HFFc6 (cell line): ENCODE data around the gene SFSWAP. TPM values are rescaled to one million over a fixed set of nuclear protein-coding genes. Genes with fewer than 3 reads are reported as not detected.

Source experiments
- DNase-seq: peaks from one replicate; pipeline ENCODE4 v3.0.0-alpha.2; 2018
- H3K27ac Mint-ChIP-seq: 2 replicates; pipeline ENCODE4 v1.8.0; 2020; ENCODE audit warnings: mild to moderate bottlenecking, mixed read lengths
- H3K27me3 Mint-ChIP-seq: 2 replicates; pipeline ENCODE4 v1.8.0; 2021; ENCODE audit warnings: mild to moderate bottlenecking, moderate library complexity, mixed read lengths; ENCODE audit not compliant: insufficient read depth
- H3K36me3 Mint-ChIP-seq: 2 replicates; pipeline ENCODE4 v1.8.0; 2021; ENCODE audit warnings: low read depth, mixed read lengths
- H3K4me1 Mint-ChIP-seq: 2 replicates; pipeline ENCODE4 v1.8.0; 2020; ENCODE audit warnings: low read depth, mixed read lengths
- H3K4me3 Mint-ChIP-seq: 2 replicates; pipeline ENCODE4 v1.8.0; 2020; ENCODE audit warnings: mild to moderate bottlenecking, moderate library complexity, mixed read lengths
- H3K9me3 Mint-ChIP-seq: 2 replicates; pipeline ENCODE4 v1.8.0; 2020; ENCODE audit warnings: mild to moderate bottlenecking, mixed read lengths
- CTCF ChIP-seq: fragments of 200-600 bp; sonication (generic); IDR thresholded peaks from 2 replicates; pipeline ENCODE4 v1.5.0; 2021; ENCODE audit warnings: antibody characterized with exemption, mild to moderate bottlenecking
- total RNA-seq, 6 experiments: library from RNA; stranded (reverse); fragmentation: NEBNext Ultra II Directional; extraction: Animal tissue kit (Norgen Biotek cat#: 25700); gene quantifications; 2 replicates in 1 of 6; 3 replicates in 5 of 6; pipeline ENCODE4 v1.2.3, GENCODE V29; 2021

The SFSWAP gene
- total RNA-seq, 6 experiments from 2014 or later, result 23.9 to 32.4 (median 28.8) TPM

GRCh38 chr12:131759176-131759575 is 48.3 kb downstream of the SFSWAP start:
- H3K9me3 Mint-ChIP-seq, result no peaks in the 10 kb centered on the region
- peaks cover 6% of the 10 kb centered on the region for H3K27me3 Mint-ChIP-seq
- no peak for DNase-seq
- H3K4me1 Mint-ChIP-seq, result no peaks in the 10 kb centered on the region
- peaks cover 32% of the 10 kb centered on the region for H3K36me3 Mint-ChIP-seq
- no peak for TF ChIP-seq CTCF
- H3K27ac Mint-ChIP-seq, result no peak overlapping the region
- no peak overlapping the region for H3K4me3 Mint-ChIP-seq

GRCh38 chr12:131761638-131762037 is 50.7 kb downstream of the SFSWAP start:
- Mint-ChIP-seq H3K27me3 (peaks cover 6% of the 10 kb centered on the region; the same call in 1 of the 2 replicates), H3K36me3 (peaks cover 35% of the 10 kb centered on the region), H3K4me1 (no peaks in the 10 kb centered on the region), H3K27ac (no peak overlapping the region), H3K9me3 (no peaks in the 10 kb centered on the region), H3K4me3 (no peak overlapping the region)
- TF ChIP-seq CTCF, result no peak
- no peak for DNase-seq

- Mint-ChIP-seq H3K36me3 (peaks cover 42% of the 10 kb centered on the region), H3K9me3 (no peaks in the 10 kb centered on the region), H3K27ac (no peak overlapping the region), H3K4me1 (no peaks in the 10 kb centered on the region), H3K4me3 (no peak overlapping the region), H3K27me3 (no peaks in the 10 kb centered on the region; the same call in 1 of the 2 replicates)
- TF ChIP-seq CTCF, result no peak
- DNase-seq, result no peak
Observed at GRCh38 chr12:131764738-131765137, 53.8 kb downstream of the SFSWAP start.

GRCh38 chr12:131765961-131766360 is 55.1 kb downstream of the SFSWAP start:
- Mint-ChIP-seq H3K36me3 (peaks cover 46% of the 10 kb centered on the region), H3K9me3 (no peaks in the 10 kb centered on the region), H3K27me3 (no peaks in the 10 kb centered on the region; the same call in 1 of the 2 replicates), H3K4me3 (no peak overlapping the region), H3K27ac (no peak overlapping the region), H3K4me1 (no peaks in the 10 kb centered on the region)
- no peak for TF ChIP-seq CTCF
- DNase-seq, result no peak

GRCh38 chr12:131766382-131767107 is 55.7 kb downstream of the SFSWAP start:
- no peak for DNase-seq
- TF ChIP-seq CTCF, result no peak

More at GRCh38 chr12:131766382-131767107, 55.7 kb downstream of the SFSWAP start:
- Mint-ChIP-seq H3K9me3 (no peaks in the 10 kb centered on the region), H3K4me3 (no peak overlapping the region), H3K27ac (no peak overlapping the region), H3K27me3 (no peaks in the 10 kb centered on the region; the same call in 1 of the 2 replicates), H3K36me3 (peaks cover 42% of the 10 kb centered on the region), H3K4me1 (no peaks in the 10 kb centered on the region)
